ENCODE measurements around the gene PPP6R3.
"Not testable (repeated sequence)": the region's sequence is repeated elsewhere in the genome, so short reads cannot be mapped to it uniquely, and the experiment has no call there.

PPP6R3 gene

GRCh38 chr11:68460741-68461574 lies at the start of gene PPP6R3:
Gene PPP6R3 (plus strand): TSS chr11:68460752. CDS start chr11:68537665, 76,913 bp downstream.
- no peak for DNase-seq (ENCODE audit: low spot score)

- DNase-seq (ENCODE audit: low spot score), result no peak
Observed at GRCh38 chr11:68411501-68411991, 49.0 kb upstream of the PPP6R3 start.

- no peak for DNase-seq (ENCODE audit: low spot score)
Observed at GRCh38 chr11:68412593-68413475, 47.7 kb upstream of the PPP6R3 start.

- DNase-seq (ENCODE audit: low spot score), result no peak
Observed at GRCh38 chr11:68413591-68413999, 47.0 kb upstream of the PPP6R3 start.

GRCh38 chr11:68414496-68415221 lies 45.9 kb upstream of the PPP6R3 start:
- DNase-seq (ENCODE audit: low spot score), result no peak

GRCh38 chr11:68416070-68416578 lies 44.4 kb upstream of the PPP6R3 start:
- no peak for DNase-seq (ENCODE audit: low spot score)

GRCh38 chr11:68418648-68419047 lies 41.9 kb upstream of the PPP6R3 start:
- no peak for DNase-seq (ENCODE audit: low spot score)

GRCh38 chr11:68420171-68420570 lies 40.4 kb upstream of the PPP6R3 start:
- no peak for DNase-seq (ENCODE audit: low spot score)

- no peak for DNase-seq (ENCODE audit: low spot score)
Observed at GRCh38 chr11:68423481-68423880, 37.1 kb upstream of the PPP6R3 start.

GRCh38 chr11:68424101-68424632 lies 36.4 kb upstream of the PPP6R3 start:
- no peak for DNase-seq (ENCODE audit: low spot score)

- no peak for DNase-seq (ENCODE audit: low spot score)
Observed at GRCh38 chr11:68424981-68425865, 35.3 kb upstream of the PPP6R3 start.

- no peak for DNase-seq (ENCODE audit: low spot score)
Observed at GRCh38 chr11:68425866-68426380, 34.6 kb upstream of the PPP6R3 start.

- DNase-seq (ENCODE audit: low spot score), result no peak
Observed at GRCh38 chr11:68429661-68430060, 30.9 kb upstream of the PPP6R3 start.

GRCh38 chr11:68430384-68430783 lies 30.2 kb upstream of the PPP6R3 start:
- DNase-seq (ENCODE audit: low spot score), result no peak

- DNase-seq (ENCODE audit: low spot score), result no peak
Observed at GRCh38 chr11:68430801-68431200, 29.8 kb upstream of the PPP6R3 start.

- no peak for DNase-seq (ENCODE audit: low spot score)
Observed at GRCh38 chr11:68431984-68432645, 28.4 kb upstream of the PPP6R3 start.

GRCh38 chr11:68432874-68433273 lies 27.7 kb upstream of the PPP6R3 start:
- DNase-seq (ENCODE audit: low spot score), result no peak

- no peak for DNase-seq (ENCODE audit: low spot score)
Observed at GRCh38 chr11:68433541-68433940, 27.0 kb upstream of the PPP6R3 start.

GRCh38 chr11:68434159-68434558 lies 26.4 kb upstream of the PPP6R3 start:
- DNase-seq (ENCODE audit: low spot score), result not testable (repeated sequence)
